Suprapubic skin (tissue), 3 donors: ENCODE measurements around the gene TAF1B.

Experiments
- POLR2AphosphoS5 ChIP-seq, 3 donors: sonication (generic); formaldehyde crosslinking; IDR thresholded peaks; one replicate each; pipeline ENCODE4 v1.6.1; 2017; ENCODE audit warnings: antibody characterized with exemption in 3 of 3
- TF ChIP-seq, protein P1 (sequence below), 2 donors: fragments of 200-600 bp in 1 of 2; fragments of 450-650 bp in 1 of 2; sonication (generic) in 1 of 2; IDR thresholded peaks; one replicate each; pipeline ENCODE4 v1.5.1; 2016 to 2019; ENCODE audit warnings: antibody characterized with exemption in 2 of 2, mild to moderate bottlenecking in 1 of 2, moderate library complexity in 1 of 2

- TF ChIP-seq, protein P1, sequence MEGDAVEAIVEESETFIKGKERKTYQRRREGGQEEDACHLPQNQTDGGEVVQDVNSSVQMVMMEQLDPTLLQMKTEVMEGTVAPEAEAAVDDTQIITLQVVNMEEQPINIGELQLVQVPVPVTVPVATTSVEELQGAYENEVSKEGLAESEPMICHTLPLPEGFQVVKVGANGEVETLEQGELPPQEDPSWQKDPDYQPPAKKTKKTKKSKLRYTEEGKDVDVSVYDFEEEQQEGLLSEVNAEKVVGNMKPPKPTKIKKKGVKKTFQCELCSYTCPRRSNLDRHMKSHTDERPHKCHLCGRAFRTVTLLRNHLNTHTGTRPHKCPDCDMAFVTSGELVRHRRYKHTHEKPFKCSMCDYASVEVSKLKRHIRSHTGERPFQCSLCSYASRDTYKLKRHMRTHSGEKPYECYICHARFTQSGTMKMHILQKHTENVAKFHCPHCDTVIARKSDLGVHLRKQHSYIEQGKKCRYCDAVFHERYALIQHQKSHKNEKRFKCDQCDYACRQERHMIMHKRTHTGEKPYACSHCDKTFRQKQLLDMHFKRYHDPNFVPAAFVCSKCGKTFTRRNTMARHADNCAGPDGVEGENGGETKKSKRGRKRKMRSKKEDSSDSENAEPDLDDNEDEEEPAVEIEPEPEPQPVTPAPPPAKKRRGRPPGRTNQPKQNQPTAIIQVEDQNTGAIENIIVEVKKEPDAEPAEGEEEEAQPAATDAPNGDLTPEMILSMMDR (IDR thresholded peaks at IDR 0.05) = peak in 1 of 2 donors; percentile 10
- TF ChIP-seq POLR2AphosphoS5 (IDR thresholded peaks at IDR 0.05) = peak in 2 of 3 donors; percentile 80 to 86
Observed at GRCh38 chr2:9843229-9844035, at the start of gene TAF1B.
